DND-41 (cell line): Measurements from ENCODE around the gene TRDMT1.

ENCODE experiments used
- CTCF ChIP-seq: IDR thresholded peaks from 2 replicates; pipeline ENCODE4 v1.5.1; 2012; ENCODE audit warnings: borderline replicate concordance, low read length, moderate library complexity, mild to moderate bottlenecking; ENCODE audit not compliant: poor library complexity, severe bottlenecking; ENCODE audit errors: extremely low read depth
- EZH2 ChIP-seq: IDR thresholded peaks from 3 replicates; pipeline ENCODE4 v1.6.1; 2012; ENCODE audit warnings: borderline replicate concordance, low read depth, mild to moderate bottlenecking, moderate library complexity, low read length, inconsistent platforms; ENCODE audit not compliant: severe bottlenecking

GRCh38 chr10:17161775-17162174 lies 39.7 kb downstream of the TRDMT1 start:
- no peak for TF ChIP-seq CTCF
- no peak for TF ChIP-seq EZH2
